HL-60 (cell line): ENCODE measurements around the gene NUP98.
A peak's percentile ranks its signal among the peaks of the same experiment; 100 is the strongest.

Source experiments
- DNase-seq, 2 experiments: peaks; one replicate each; pipeline ENCODE4 v3.0.0-alpha.2; 2010 to 2020; ENCODE audit warnings: low read depth in 1 of 2, low spot score in 1 of 2
- H3K27ac ChIP-seq: fragments of 250-450 bp; sonication (Bioruptor Pico); replicated peaks from 2 replicates; pipeline ENCODE4 v1.5.1; 2020; ENCODE audit warnings: mild to moderate bottlenecking, moderate library complexity
- H3K27me3 ChIP-seq: fragments of 250-450 bp; sonication (Bioruptor Pico); 2 replicates; pipeline ENCODE4 v1.5.1; 2021; ENCODE audit warnings: mild to moderate bottlenecking, moderate library complexity; ENCODE audit not compliant: insufficient read depth, poor library complexity, severe bottlenecking
- H3K4me3 ChIP-seq: replicated peaks from 2 replicates; pipeline ENCODE4 v1.5.1; 2011; ENCODE audit warnings: mild to moderate bottlenecking, control low read depth, low read length; ENCODE audit not compliant: insufficient read depth
- CTCF ChIP-seq: IDR thresholded peaks from one replicate; pipeline ENCODE4 v1.5.1; 2011; ENCODE audit warnings: low read length, control low read depth, inconsistent platforms; ENCODE audit not compliant: insufficient read depth
- GABPA ChIP-seq: IDR thresholded peaks from 2 replicates; pipeline ENCODE4 v1.6.1; 2012; ENCODE audit warnings: low read depth
- POLR2AphosphoS5 ChIP-seq: IDR thresholded peaks from 2 replicates; pipeline ENCODE4 v1.6.1; 2012; ENCODE audit warnings: low read depth
- REST ChIP-seq: IDR thresholded peaks from 2 replicates; pipeline ENCODE4 v1.6.1; 2012; ENCODE audit warnings: low read depth; ENCODE audit not compliant: insufficient replicate concordance
- SPI1 ChIP-seq: IDR thresholded peaks from 2 replicates; pipeline ENCODE4 v1.6.1; 2012; ENCODE audit warnings: low read depth, mild to moderate bottlenecking, borderline replicate concordance

NUP98 gene

GRCh38 chr11:3830730-3831129 lies 33.4 kb upstream of the NUP98 start:
- H3K4me3 ChIP-seq: no peak overlapping the region
- no peaks in the 10 kb centered on the region for H3K27me3 ChIP-seq
- peak overlapping the region; percentile 93 for H3K27ac ChIP-seq
- peak; percentile 43; the same call in 1 of the 2 replicates for TF ChIP-seq SPI1
- TF ChIP-seq POLR2AphosphoS5: no peak
- no peak for TF ChIP-seq GABPA
- TF ChIP-seq CTCF: no peak
- no peak for TF ChIP-seq REST
- DNase-seq: peak in 1 of 2 experiments; percentile 53

DNA sequence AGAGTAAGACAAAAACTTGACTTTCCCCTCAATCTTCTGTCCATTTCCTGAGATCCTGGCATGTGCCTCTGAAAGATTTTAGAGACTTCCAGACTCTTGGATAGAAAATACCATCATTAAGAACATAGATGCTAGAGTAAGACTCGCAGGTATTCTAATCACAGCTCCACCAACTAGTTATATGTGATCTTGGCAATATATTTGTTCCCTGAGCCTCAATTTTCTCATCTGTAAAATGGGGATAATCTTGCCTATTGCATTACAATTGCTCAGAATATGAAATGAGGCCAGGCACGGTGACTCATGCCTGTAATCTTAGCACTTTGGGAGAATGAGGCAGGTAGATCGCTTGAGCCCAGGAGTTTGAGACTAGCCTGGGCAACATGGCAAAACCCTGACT lies 32.7 kb upstream of the NUP98 start:
- no peaks in the 10 kb centered on the region for H3K27me3 ChIP-seq
- H3K27ac ChIP-seq: peak overlapping the region; percentile 93
- no peak for TF ChIP-seq REST
- no peak for TF ChIP-seq SPI1
- TF ChIP-seq GABPA: no peak
- TF ChIP-seq CTCF: no peak
- no peak for TF ChIP-seq POLR2AphosphoS5
- DNase-seq: no peak
- no peak overlapping the region for H3K4me3 ChIP-seq

DNA sequence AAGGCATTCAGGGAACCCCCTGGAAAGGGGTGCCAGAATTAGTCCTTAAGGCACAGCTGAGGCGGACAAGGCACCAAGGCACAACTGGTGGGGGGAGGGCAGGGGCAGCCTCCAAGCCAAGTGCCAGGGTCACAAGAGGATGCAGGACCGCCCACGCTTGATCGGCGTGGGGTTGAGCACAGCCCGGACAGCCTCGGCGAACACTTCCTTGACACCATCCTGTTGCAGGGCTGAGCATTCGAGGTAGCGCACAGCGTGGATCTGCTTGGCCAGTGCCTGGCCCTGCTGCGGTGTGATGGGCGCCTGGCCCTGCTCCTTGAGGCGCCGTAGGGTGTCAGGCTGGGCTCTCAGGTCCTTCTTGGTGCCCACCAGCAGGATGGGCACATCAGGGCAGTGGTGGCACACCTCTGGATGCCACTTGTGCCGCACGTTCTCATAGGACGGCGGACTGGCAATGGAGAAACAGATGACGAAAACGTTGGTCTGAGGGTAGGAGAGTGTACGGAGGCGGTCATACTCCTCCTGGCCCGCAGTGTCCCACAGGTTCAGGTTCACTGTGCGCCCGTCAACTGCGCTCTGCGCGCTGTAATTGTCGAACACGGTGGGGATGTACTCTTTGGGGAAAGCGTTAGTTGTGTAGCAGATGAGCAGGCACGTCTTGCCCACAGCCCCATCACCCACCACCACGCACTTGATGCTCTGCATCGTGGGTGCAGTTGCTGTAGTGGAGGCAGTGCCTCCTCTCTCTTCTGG lies 30.3 kb upstream of the NUP98 start:
- Histone ChIP-seq H3K27ac (no peak overlapping the region), H3K27me3 (no peaks in the 10 kb centered on the region), H3K4me3 (no peak overlapping the region)
- no peak for DNase-seq
- TF ChIP-seq CTCF (no peak), SPI1 (no peak), POLR2AphosphoS5 (no peak; the same call in 1 of the 2 replicates), REST (no peak), GABPA (no peak)
